Gastroesophageal sphincter (tissue), 4 donors: Measurements from ENCODE around the gene INPP5D. TPM values are rescaled to one million over a fixed set of nuclear protein-coding genes. Genes with fewer than 3 reads are reported as not detected.

Source experiments
- ATAC-seq: fragments of 150-250 bp; one replicate; pipeline ENCODE4 v1.9.1; 2016; ENCODE audit warnings: mild to moderate bottlenecking, moderate library complexity
- H3K27ac ChIP-seq, 4 donors: fragments of 200-600 bp; sonication (generic) in 3 of 4; 1 replicate in 3 of 4; 2 replicates in 1 of 4; pipeline ENCODE4 v1.5.1; 2016 to 2019
- H3K27me3 ChIP-seq: fragments of 200-600 bp; sonication (generic); one replicate; pipeline ENCODE4 v1.5.1; 2019
- H3K36me3 ChIP-seq, 2 donors: fragments of 200-600 bp; sonication (generic); one replicate each; pipeline ENCODE4 v1.5.1; 2019; ENCODE audit warnings: control low read depth in 1 of 2
- H3K4me1 ChIP-seq, 3 donors: fragments of 200-600 bp; sonication (generic); 1 replicate in 2 of 3; 2 replicates in 1 of 3; pipeline ENCODE4 v1.5.1; 2016 to 2019; ENCODE audit warnings: control low read depth in 2 of 3
- H3K4me3 ChIP-seq, 2 donors: fragments of 200-600 bp; sonication (generic); one replicate each; pipeline ENCODE4 v1.5.1; 2019; ENCODE audit warnings: mild to moderate bottlenecking in 1 of 2, moderate library complexity in 1 of 2
- H3K9me3 ChIP-seq, 3 donors: fragments of 200-600 bp; sonication (generic); one replicate each; pipeline ENCODE4 v1.5.1; 2017 to 2019; ENCODE audit warnings: control low read depth in 2 of 3
- EP300 ChIP-seq: sonication (generic); formaldehyde crosslinking; IDR thresholded peaks from one replicate; pipeline ENCODE4 v1.6.1; 2017; ENCODE audit warnings: antibody characterized with exemption, mild to moderate bottlenecking
- POLR2A ChIP-seq, 2 donors: fragments of 450-650 bp; IDR thresholded peaks; one replicate each; pipeline ENCODE4 v1.6.1; 2017; ENCODE audit warnings: antibody characterized with exemption in 2 of 2, mild to moderate bottlenecking in 2 of 2, moderate library complexity in 1 of 2
- POLR2AphosphoS5 ChIP-seq: sonication (generic); formaldehyde crosslinking; IDR thresholded peaks from one replicate; pipeline ENCODE4 v1.6.1; 2017; ENCODE audit warnings: antibody characterized with exemption
- WGBS, 2 donors: methylation state at CpG; one replicate each; pipeline ENCODE4 v1.1.5; 2018; ENCODE audit warnings: low coverage in 1 of 2; 5-methylcytosine and 5-hydroxymethylcytosine counted together
- small RNA-seq, 4 donors: library from RNA; depleted of rRNA; stranded (forward); fragments of <200 nt; gene quantifications; one replicate each; pipeline ENCODE3, GENCODE V24; 2016
- total RNA-seq, 4 donors: library from RNA; depleted of rRNA; stranded (reverse); fragments of >200 nt; gene quantifications; one replicate each; pipeline ENCODE4 v1.1.0, GENCODE V29; 2016
- TF ChIP-seq, protein P1 (sequence below), 4 experiments: fragments of 200-600 bp in 2 of 4; fragments of 450-650 bp in 2 of 4; sonication (generic) in 1 of 4; IDR thresholded peaks; one replicate each; pipeline ENCODE4 v1.5.1; 2017 to 2019; ENCODE audit warnings: antibody characterized with exemption in 4 of 4, mild to moderate bottlenecking in 2 of 4, moderate library complexity in 2 of 4

The INPP5D gene
- total RNA-seq, 4 donors from 2014 or later, result 6.5 to 12.4 (median 9.3) TPM

GRCh38 chr2:233252227-233252626 lies 192.1 kb downstream of the INPP5D start:
- peaks cover 4 to 44% (median 19%) of the 10 kb centered on the region in 3 donors for H3K4me1 ChIP-seq
- no peak for ATAC-seq
- H3K27me3 ChIP-seq, result no peaks in the 10 kb centered on the region
- H3K4me3 ChIP-seq, result peak overlapping the region; percentile 75 to 85
- H3K36me3 ChIP-seq, result peaks cover 0 to 34% of the 10 kb centered on the region in 2 donors
- peak overlapping the region; percentile 69 to 95 (median 88) for H3K27ac ChIP-seq
- TF ChIP-seq POLR2A (IDR thresholded peaks at IDR 0.05) (no peak), POLR2AphosphoS5 (no peak), EP300 (no peak)
- TF ChIP-seq, protein P1, sequence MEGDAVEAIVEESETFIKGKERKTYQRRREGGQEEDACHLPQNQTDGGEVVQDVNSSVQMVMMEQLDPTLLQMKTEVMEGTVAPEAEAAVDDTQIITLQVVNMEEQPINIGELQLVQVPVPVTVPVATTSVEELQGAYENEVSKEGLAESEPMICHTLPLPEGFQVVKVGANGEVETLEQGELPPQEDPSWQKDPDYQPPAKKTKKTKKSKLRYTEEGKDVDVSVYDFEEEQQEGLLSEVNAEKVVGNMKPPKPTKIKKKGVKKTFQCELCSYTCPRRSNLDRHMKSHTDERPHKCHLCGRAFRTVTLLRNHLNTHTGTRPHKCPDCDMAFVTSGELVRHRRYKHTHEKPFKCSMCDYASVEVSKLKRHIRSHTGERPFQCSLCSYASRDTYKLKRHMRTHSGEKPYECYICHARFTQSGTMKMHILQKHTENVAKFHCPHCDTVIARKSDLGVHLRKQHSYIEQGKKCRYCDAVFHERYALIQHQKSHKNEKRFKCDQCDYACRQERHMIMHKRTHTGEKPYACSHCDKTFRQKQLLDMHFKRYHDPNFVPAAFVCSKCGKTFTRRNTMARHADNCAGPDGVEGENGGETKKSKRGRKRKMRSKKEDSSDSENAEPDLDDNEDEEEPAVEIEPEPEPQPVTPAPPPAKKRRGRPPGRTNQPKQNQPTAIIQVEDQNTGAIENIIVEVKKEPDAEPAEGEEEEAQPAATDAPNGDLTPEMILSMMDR (IDR thresholded peaks at IDR 0.05), result no peak
- 0 to 2% methylated on average over 4 to 17 of the region's 18 CpGs for WGBS, 2 donors
- no peaks in the 10 kb centered on the region for H3K9me3 ChIP-seq

DNA sequence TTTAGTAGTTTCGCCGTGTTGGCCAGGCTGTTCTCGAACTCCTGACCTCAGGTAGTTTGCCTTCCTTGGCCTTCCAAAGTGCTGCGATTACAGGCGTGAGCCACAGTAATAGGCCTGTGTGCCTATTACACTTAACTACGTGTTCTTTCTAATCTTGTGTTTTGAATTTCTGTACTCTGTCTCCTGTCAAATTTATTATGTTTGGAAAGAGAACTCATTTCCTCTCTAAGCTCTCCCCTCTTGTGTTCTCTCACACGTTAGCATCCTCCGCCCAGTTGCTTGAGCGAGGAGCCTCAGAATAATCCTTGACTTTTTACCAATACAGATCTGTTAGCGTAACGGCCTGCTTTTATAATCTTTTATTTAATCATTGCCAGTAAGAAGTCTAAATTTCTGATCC lies 195.0 kb downstream of the INPP5D start:
- peaks cover 4 to 44% (median 19%) of the 10 kb centered on the region in 3 donors for H3K4me1 ChIP-seq
- no peak for TF ChIP-seq POLR2A (IDR thresholded peaks at IDR 0.05)
- no peak for TF ChIP-seq POLR2AphosphoS5
- TF ChIP-seq, protein P1 (IDR thresholded peaks at IDR 0.05), result no peak
- TF ChIP-seq EP300, result no peak
- H3K4me3 ChIP-seq, result no peak overlapping the region
- WGBS, 2 donors, result 52 to 75% methylated on average over 8 to 11 of the region's 11 CpGs
- no peaks in the 10 kb centered on the region for H3K27me3 ChIP-seq
- peaks cover 0 to 63% of the 10 kb centered on the region in 2 donors for H3K36me3 ChIP-seq
- no peak overlapping the region for H3K27ac ChIP-seq
- no peaks in the 10 kb centered on the region for H3K9me3 ChIP-seq
- ATAC-seq, result no peak

- Histone ChIP-seq H3K27ac (no peak overlapping the region), H3K27me3 (no peaks in the 10 kb centered on the region), H3K4me3 (no peak overlapping the region), H3K36me3 (peaks cover 0 to 72% of the 10 kb centered on the region in 2 donors), H3K4me1 (peaks cover 4 to 42% (median 19%) of the 10 kb centered on the region in 3 donors), H3K9me3 (no peaks in the 10 kb centered on the region)
- ATAC-seq, result no peak
- TF ChIP-seq POLR2AphosphoS5 (no peak), EP300 (no peak), POLR2A (IDR thresholded peaks at IDR 0.05) (no peak)
- TF ChIP-seq, protein P1 (IDR thresholded peaks at IDR 0.05), result no peak
- 83 to 87% methylated on average over 4 of the region's 4 CpGs for WGBS, 2 donors
Measured at GRCh38 chr2:233256048-233256447, 195.9 kb downstream of the INPP5D start.

Small RNA genes within 50 kb of the gene (small RNA-seq; reads per million reads assigned to genes)
- 0 reads per million in 4 donors for gene RN7SL32P

Other genes with a start within 250 kb of the INPP5D start
- 10 to 100 TPM in 1 of 4 donors, 1 to 10 TPM in 1, under 1 TPM in 1, not detected in 1; 0.54 to 11.6 (median 2.2) TPM for gene SNORC, start 190.1 kb upstream of the INPP5D start, total RNA-seq
- under 1 TPM in 3 of 4 donors, not detected in 1; 0.40 to 0.49 (median 0.46) TPM for gene NGEF, start 47.1 kb upstream of the INPP5D start, total RNA-seq
- not detected for gene NEU2, start 27.7 kb upstream of the INPP5D start, total RNA-seq
- 10 to 100 TPM; 24.0 to 46.1 (median 33.8) TPM for gene ATG16L1, start 191.3 kb downstream of the INPP5D start, total RNA-seq
- 1 to 10 TPM in 1 of 4 donors, not detected in 3; 1.5 TPM for gene SAG, start 247.5 kb downstream of the INPP5D start, total RNA-seq